Liver (tissue), 9 donors: Measurements from ENCODE around the gene CCDC116. TPM values are rescaled to one million over a fixed set of nuclear protein-coding genes. Genes with fewer than 3 reads are reported as not detected.

Experiments used
- DNase-seq: peaks from one replicate; pipeline ENCODE4 v3.0.0-alpha.2; 2017; ENCODE audit warnings: low spot score
- H3K27ac ChIP-seq, 2 donors: one replicate each; pipeline ENCODE4 v1.7.0; 2013; ENCODE audit warnings: inconsistent platforms in 2 of 2, low read length in 2 of 2, control low read depth in 1 of 2, low read depth in 1 of 2, mild to moderate bottlenecking in 1 of 2
- H3K27me3 ChIP-seq, 4 donors: one replicate each; pipeline versions ENCODE4 v1.6.1 to v1.7.0; 2013; ENCODE audit warnings: low read length in 3 of 4, inconsistent platforms in 1 of 4, mild to moderate bottlenecking in 1 of 4, moderate library complexity in 1 of 4; ENCODE audit not compliant: control insufficient read depth in 4 of 4, insufficient read depth in 4 of 4
- H3K36me3 ChIP-seq, 4 donors: one replicate each; pipeline versions ENCODE4 v1.6.1 to v1.7.0; 2013; ENCODE audit warnings: low read length in 3 of 4, mild to moderate bottlenecking in 3 of 4, low read depth in 1 of 4, moderate library complexity in 1 of 4; ENCODE audit not compliant: control insufficient read depth in 4 of 4, insufficient read depth in 3 of 4
- H3K4me1 ChIP-seq, 4 donors: one replicate each; pipeline versions ENCODE4 v1.6.1 to v1.7.0; 2013; ENCODE audit warnings: low read length in 3 of 4, mild to moderate bottlenecking in 3 of 4, moderate library complexity in 1 of 4; ENCODE audit not compliant: control insufficient read depth in 4 of 4, insufficient read depth in 4 of 4
- H3K4me3 ChIP-seq, 3 donors: one replicate each; pipeline versions ENCODE4 v1.6.1 to v1.7.0; 2013; ENCODE audit warnings: low read length in 3 of 3, control low read depth in 1 of 3, low read depth in 1 of 3, mild to moderate bottlenecking in 1 of 3
- H3K9ac ChIP-seq, 2 donors: one replicate each; pipeline ENCODE4 v1.7.0; 2013; ENCODE audit warnings: low read length in 2 of 2, mild to moderate bottlenecking in 2 of 2, moderate library complexity in 2 of 2, control low read depth in 1 of 2, low read depth in 1 of 2
- H3K9me3 ChIP-seq, 4 donors: one replicate each; pipeline versions ENCODE4 v1.6.1 to v1.7.0; 2013; ENCODE audit warnings: low read length in 3 of 4; ENCODE audit not compliant: control insufficient read depth in 4 of 4
- ATF3 ChIP-seq: IDR thresholded peaks from 2 replicates; pipeline ENCODE4 v1.6.1; 2016; ENCODE audit warnings: antibody characterized with exemption
- CTCF ChIP-seq: fragments of 150-350 bp; IDR thresholded peaks from 2 replicates; pipeline ENCODE4 v1.5.1; 2017; ENCODE audit warnings: improper control_type of control experiment, low read depth, low read length; ENCODE audit not compliant: missing input control
- EGR1 ChIP-seq, 2 donors: IDR thresholded peaks; 2 replicates each; pipeline ENCODE4 v1.6.1; 2016 to 2018; ENCODE audit warnings: antibody characterized with exemption in 2 of 2, low read depth in 2 of 2
- FOXA1 ChIP-seq: IDR thresholded peaks from 2 replicates; pipeline ENCODE4 v1.6.1; 2016; ENCODE audit warnings: antibody characterized with exemption
- FOXA2 ChIP-seq: IDR thresholded peaks from 2 replicates; pipeline ENCODE4 v1.6.1; 2016; ENCODE audit warnings: antibody characterized with exemption
- GABPA ChIP-seq, 2 donors: IDR thresholded peaks in 1 of 2; conservative IDR thresholded peaks in 1 of 2; 2 replicates each; pipeline ENCODE4 v1.6.1; 2016; ENCODE audit warnings: antibody characterized with exemption in 2 of 2, mild to moderate bottlenecking in 1 of 2, moderate library complexity in 1 of 2
- HNF4A ChIP-seq, 2 donors: conservative IDR thresholded peaks; 2 replicates each; pipeline ENCODE4 v1.6.1; 2016; ENCODE audit warnings: antibody characterized with exemption in 2 of 2, mild to moderate bottlenecking in 2 of 2
- HNF4G ChIP-seq: IDR thresholded peaks from 2 replicates; pipeline ENCODE4 v1.6.1; 2016; ENCODE audit warnings: antibody characterized with exemption
- JUND ChIP-seq, 2 donors: IDR thresholded peaks; 2 replicates each; pipeline ENCODE4 v1.6.1; 2016; ENCODE audit warnings: antibody characterized with exemption in 2 of 2
- MAX ChIP-seq: IDR thresholded peaks from 2 replicates; pipeline ENCODE4 v1.6.1; 2016; ENCODE audit warnings: antibody characterized with exemption
- NR2F2 ChIP-seq: IDR thresholded peaks from 2 replicates; pipeline ENCODE4 v1.6.1; 2016; ENCODE audit warnings: antibody characterized with exemption
- RAD21 ChIP-seq, 2 donors: IDR thresholded peaks; 2 replicates each; pipeline ENCODE4 v1.6.1; 2016; ENCODE audit warnings: antibody characterized with exemption in 2 of 2, mild to moderate bottlenecking in 2 of 2
- REST ChIP-seq: IDR thresholded peaks from 2 replicates; pipeline ENCODE4 v1.6.1; 2016; ENCODE audit warnings: antibody characterized with exemption, mild to moderate bottlenecking
- RXRA ChIP-seq, 2 donors: IDR thresholded peaks; 2 replicates each; pipeline ENCODE4 v1.6.1; 2017 to 2018; ENCODE audit warnings: antibody characterized with exemption in 2 of 2, mild to moderate bottlenecking in 1 of 2
- SP1 ChIP-seq: IDR thresholded peaks from 2 replicates; pipeline ENCODE4 v1.6.1; 2018; ENCODE audit warnings: antibody characterized with exemption, mild to moderate bottlenecking
- TAF1 ChIP-seq: conservative IDR thresholded peaks from 2 replicates; pipeline ENCODE4 v1.6.1; 2016; ENCODE audit warnings: antibody characterized with exemption, mild to moderate bottlenecking
- YY1 ChIP-seq: IDR thresholded peaks from 2 replicates; pipeline ENCODE4 v1.6.1; 2016; ENCODE audit warnings: antibody characterized with exemption, mild to moderate bottlenecking
- ZBTB33 ChIP-seq: IDR thresholded peaks from 2 replicates; pipeline ENCODE4 v1.6.1; 2016; ENCODE audit warnings: antibody characterized with exemption
- WGBS: extraction: QIAGEN DNeasy Blood & Tissue Kit; methylation state at CpG from one replicate; pipeline ENCODE4 v1.1.7; 2013; 5-methylcytosine and 5-hydroxymethylcytosine counted together
- polyA plus RNA-seq, 2 donors: library from polyadenylated mRNA; stranded (reverse) in 1 of 2; unstranded in 1 of 2; fragments of 200-250 nt in 1 of 2; fragments of >200 nt in 1 of 2; fragmentation: Nextera tagmentation in 1 of 2; extraction: Ambion mirVana in 1 of 2; gene quantifications; one replicate each; pipeline versions ENCODE4 v1.2.1 to v1.2.3, GENCODE V29; 2013 to 2015
- total RNA-seq, 2 donors: library from RNA; depleted of rRNA; stranded (reverse); fragments of >200 nt; gene quantifications; one replicate each; pipeline ENCODE4 v1.2.3, GENCODE V29; 2014
- donor health status: healthy.
- donor health status: healthy.
- donor health status: healthy.
- donor health status: healthy.
- donor health status: healthy.

The CCDC116 gene
- total and polyA plus RNA-seq, 4 donors = 0.05 to 0.08 (median 0.05) TPM; not detected in 1

GRCh38 chr22:21612858-21613257 is 19.7 kb upstream of the CCDC116 start:
- TF ChIP-seq HNF4G = no peak
- TF ChIP-seq FOXA1 = no peak
- no peak for TF ChIP-seq TAF1
- no peak for TF ChIP-seq EGR1 (IDR thresholded peaks at IDR 0.05; ENCODE audit: low read depth in 2 of 2)
- no peak for TF ChIP-seq SP1
- TF ChIP-seq RXRA (IDR thresholded peaks at IDR 0.05) = no peak
- no peak for TF ChIP-seq YY1
- no peak for TF ChIP-seq REST
- TF ChIP-seq NR2F2 = no peak
- no peak for TF ChIP-seq FOXA2
- TF ChIP-seq ZBTB33 = no peak
- TF ChIP-seq ATF3 = no peak
- no peak for TF ChIP-seq GABPA (IDR thresholded peaks at IDR 0.05 in 1 of 2, conservative IDR thresholded peaks at IDR 0.05 in 1 of 2)
- TF ChIP-seq MAX = no peak
- TF ChIP-seq CTCF = no peak
- no peak for TF ChIP-seq JUND (IDR thresholded peaks at IDR 0.05)
- no peak for TF ChIP-seq HNF4A (conservative IDR thresholded peaks at IDR 0.05)
- no peak for TF ChIP-seq RAD21 (IDR thresholded peaks at IDR 0.05)
- Histone ChIP-seq H3K4me3 (no peak overlapping the region), H3K9me3 (no peaks in the 10 kb centered on the region), H3K36me3 (peaks cover 3 to 33% (median 22%) of the 10 kb centered on the region in 4 donors), H3K4me1 (no peaks in the 10 kb centered on the region), H3K9ac (no peak overlapping the region), H3K27me3 (no peaks in the 10 kb centered on the region), H3K27ac (no peak overlapping the region)
- WGBS = 95% methylated on average over 7 of the region's 7 CpGs
- DNase-seq = no peak
